Measurements from ENCODE around the gene IDNK.

Gene IDNK

GRCh38 chr9:83681490-83681889 is 58.5 kb downstream of the IDNK start:
- no peak overlapping the region for H3K4me3 ChIP-seq (ENCODE audit: low read depth, low read length)
- no peak for TF ChIP-seq CTCF (IDR thresholded peaks at IDR 0.05; ENCODE audit: borderline replicate concordance, insufficient read depth, low read depth, low read length)

GRCh38 chr9:83688921-83689320 is 66.0 kb downstream of the IDNK start:
- H3K4me3 ChIP-seq (ENCODE audit: low read depth, low read length), result no peak overlapping the region
- TF ChIP-seq CTCF (IDR thresholded peaks at IDR 0.05; ENCODE audit: borderline replicate concordance, insufficient read depth, low read depth, low read length), result no peak

GRCh38 chr9:83691492-83691891 is 68.5 kb downstream of the IDNK start:
- no peak for TF ChIP-seq CTCF (IDR thresholded peaks at IDR 0.05; ENCODE audit: borderline replicate concordance, insufficient read depth, low read depth, low read length)
- H3K4me3 ChIP-seq (ENCODE audit: low read depth, low read length), result no peak overlapping the region

Measured in GM12875 (cell line).